ENCODE results near the gene BORCS8. TPM values are rescaled to one million over a fixed set of nuclear protein-coding genes. Genes with fewer than 3 reads are reported as not detected.

Gene BORCS8
- total RNA-seq, 1 donor from 2014 or later: 33.9 TPM

DNA sequence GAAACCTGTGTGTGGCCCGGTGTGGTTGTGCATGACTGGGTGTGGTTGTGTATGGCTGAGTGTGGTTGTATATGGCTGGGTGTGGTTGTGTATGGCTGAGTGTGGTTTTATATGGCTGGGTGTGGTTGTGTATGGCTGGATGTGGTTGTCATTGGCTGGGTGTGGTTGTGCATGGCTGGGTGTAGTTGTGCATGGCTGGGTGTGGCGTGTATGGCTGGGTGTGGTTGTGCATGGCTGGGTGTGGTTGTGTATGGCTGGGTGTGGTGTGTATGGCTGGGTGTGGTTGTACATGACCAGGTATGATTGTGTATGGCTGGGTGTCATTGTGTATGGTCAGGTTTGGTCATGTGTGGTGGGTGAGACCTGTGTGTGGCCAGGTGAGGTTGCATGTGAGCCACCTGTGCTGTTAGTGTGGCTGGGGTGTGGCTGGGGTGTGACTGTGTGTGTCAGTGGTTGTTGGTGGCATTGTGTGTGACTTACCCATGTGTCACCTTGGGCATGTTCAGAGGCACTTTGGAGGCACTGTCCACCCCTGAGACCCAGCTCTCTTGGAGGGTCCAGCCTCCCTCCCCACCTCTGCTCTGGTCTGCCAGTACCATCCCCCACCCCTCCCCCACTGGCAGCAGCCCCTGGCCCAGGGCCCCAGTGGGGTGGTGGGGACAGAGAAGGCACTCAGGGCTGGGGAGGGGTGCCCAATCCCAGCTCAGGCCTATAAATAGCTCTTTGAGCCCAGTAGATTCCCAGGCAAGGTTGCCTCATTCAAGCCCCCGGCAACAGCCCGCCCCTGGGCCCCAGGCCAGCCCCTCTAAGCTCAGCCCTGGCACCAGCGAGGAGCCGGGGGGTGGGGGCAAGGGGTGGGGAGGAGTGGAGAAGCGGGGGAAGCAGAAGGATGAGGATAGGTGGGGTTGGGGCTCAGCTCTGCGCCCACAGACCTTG lies 16.0 kb upstream of the BORCS8 start:
- Mint-ChIP-seq H3K27ac (no peak overlapping the region), H3K36me3 (ENCODE audit: insufficient read depth) (no peaks in the 10 kb centered on the region), H3K27me3 (peaks cover 64% of the 10 kb centered on the region), H3K4me1 (ENCODE audit: low read depth) (no peaks in the 10 kb centered on the region), H3K4me3 (ENCODE audit: low read depth) (no peak overlapping the region), H3K9me3 (ENCODE audit: low read depth) (no peaks in the 10 kb centered on the region)
- no peak for DNase-seq (ENCODE audit: low spot score, unreplicated experiment)
- TF ChIP-seq, protein P1, sequence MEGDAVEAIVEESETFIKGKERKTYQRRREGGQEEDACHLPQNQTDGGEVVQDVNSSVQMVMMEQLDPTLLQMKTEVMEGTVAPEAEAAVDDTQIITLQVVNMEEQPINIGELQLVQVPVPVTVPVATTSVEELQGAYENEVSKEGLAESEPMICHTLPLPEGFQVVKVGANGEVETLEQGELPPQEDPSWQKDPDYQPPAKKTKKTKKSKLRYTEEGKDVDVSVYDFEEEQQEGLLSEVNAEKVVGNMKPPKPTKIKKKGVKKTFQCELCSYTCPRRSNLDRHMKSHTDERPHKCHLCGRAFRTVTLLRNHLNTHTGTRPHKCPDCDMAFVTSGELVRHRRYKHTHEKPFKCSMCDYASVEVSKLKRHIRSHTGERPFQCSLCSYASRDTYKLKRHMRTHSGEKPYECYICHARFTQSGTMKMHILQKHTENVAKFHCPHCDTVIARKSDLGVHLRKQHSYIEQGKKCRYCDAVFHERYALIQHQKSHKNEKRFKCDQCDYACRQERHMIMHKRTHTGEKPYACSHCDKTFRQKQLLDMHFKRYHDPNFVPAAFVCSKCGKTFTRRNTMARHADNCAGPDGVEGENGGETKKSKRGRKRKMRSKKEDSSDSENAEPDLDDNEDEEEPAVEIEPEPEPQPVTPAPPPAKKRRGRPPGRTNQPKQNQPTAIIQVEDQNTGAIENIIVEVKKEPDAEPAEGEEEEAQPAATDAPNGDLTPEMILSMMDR (IDR thresholded peaks at IDR 0.05; ENCODE audit: unreplicated experiment): no peak

DNA sequence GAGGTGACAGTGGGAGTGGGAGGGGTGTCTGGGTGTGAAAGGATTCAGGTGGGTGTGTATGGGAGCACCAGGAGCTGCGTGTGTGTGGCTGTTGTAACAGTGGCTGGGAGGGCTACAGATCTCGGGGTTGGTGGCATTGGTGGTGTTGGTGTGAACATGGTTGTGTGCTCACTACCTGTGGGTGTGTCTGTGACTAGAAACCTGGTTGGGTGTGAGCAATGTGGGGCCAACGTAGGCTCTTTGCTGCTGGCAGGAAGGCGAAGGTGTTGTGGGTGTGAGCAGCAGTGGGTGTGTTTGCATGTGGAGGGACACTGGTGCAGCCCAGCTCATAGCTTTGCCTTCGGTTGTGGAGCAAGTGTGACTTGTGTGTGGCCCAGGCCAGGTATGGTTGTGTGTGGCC lies 15.0 kb upstream of the BORCS8 start:
- Mint-ChIP-seq H3K27me3 (peaks cover 56% of the 10 kb centered on the region), H3K4me1 (ENCODE audit: low read depth) (peaks cover 6% of the 10 kb centered on the region), H3K36me3 (ENCODE audit: insufficient read depth) (no peaks in the 10 kb centered on the region), H3K9me3 (ENCODE audit: low read depth) (no peaks in the 10 kb centered on the region), H3K4me3 (ENCODE audit: low read depth) (no peak overlapping the region), H3K27ac (no peak overlapping the region)
- no peak for DNase-seq (ENCODE audit: low spot score, unreplicated experiment)
- TF ChIP-seq, protein P1 (IDR thresholded peaks at IDR 0.05; ENCODE audit: unreplicated experiment): no peak

DNA sequence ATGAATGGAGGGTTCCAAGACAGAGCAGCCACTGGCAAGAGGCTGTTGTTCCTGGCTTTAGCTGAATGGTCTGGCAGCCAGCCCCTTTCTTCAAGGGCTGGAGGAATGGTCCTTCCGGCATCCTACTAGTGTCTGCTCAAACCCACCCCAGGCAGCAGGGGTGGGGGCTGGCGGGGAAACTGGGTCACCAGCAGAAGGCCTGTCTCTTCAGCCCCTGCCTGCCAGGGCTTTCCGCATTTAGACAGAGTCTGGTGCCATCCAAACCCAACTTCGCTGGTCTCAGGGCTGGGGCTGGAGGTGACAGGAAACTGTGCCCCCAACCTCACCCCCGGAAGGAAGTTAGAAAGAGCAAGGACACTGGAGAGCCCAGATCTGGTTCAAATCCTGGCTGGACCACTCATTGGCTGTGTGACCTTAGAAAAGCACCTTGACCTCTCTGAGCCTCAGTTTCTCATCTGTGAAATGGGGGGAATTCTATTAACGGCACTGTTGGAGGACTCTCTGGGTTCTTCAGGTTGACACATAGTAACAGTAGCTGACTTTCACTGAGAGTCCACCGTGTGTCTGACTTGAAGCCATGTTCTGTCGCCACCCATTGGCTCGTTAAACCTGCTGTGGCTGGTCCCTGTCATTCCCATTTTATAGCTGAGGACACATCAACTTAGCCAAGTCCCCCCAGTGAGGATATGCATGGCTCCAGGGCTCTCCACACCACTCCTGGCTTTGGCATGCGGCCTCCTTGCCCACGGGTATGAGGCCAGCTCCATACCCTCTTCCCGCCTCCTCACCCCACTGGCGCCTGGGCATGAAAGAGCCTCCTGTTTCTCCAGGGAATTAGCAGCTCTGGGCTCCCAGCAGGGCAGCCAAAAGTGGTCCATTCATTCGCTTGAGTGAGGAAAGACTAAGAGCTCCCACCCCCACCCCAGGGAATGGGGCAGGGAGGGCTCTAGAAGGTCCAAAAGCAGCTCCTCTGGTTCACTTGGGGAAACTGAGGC lies 13.8 kb upstream of the BORCS8 start:
- H3K4me1 Mint-ChIP-seq (ENCODE audit: low read depth): peaks cover 6% of the 10 kb centered on the region
- H3K9me3 Mint-ChIP-seq (ENCODE audit: low read depth): no peaks in the 10 kb centered on the region
- H3K27me3 Mint-ChIP-seq: peaks cover 46% of the 10 kb centered on the region

DNA sequence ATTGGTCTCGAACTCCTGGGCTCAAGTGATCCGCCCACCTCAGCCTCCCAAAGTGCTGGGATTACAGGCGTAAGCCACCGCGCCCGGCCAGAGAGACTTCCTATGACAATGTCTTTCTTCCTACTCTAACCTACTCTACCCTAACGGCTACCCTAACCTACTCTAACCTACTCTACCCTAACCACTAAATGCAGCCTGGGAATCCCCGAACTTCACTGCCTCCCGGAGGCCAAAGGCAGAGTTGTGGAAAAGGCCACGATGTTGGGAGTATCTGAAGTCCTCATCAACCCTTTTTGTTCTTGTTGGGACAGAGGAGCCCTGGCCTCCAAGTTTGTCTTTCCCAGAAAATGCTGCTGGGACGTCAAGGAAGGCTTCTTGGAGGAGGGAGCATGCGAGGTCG lies 12.2 kb upstream of the BORCS8 start:
- H3K27me3 Mint-ChIP-seq: peaks cover 33% of the 10 kb centered on the region
- peak overlapping the region; percentile 83 for H3K4me3 Mint-ChIP-seq (ENCODE audit: low read depth)
- no peaks in the 10 kb centered on the region for H3K9me3 Mint-ChIP-seq (ENCODE audit: low read depth)
- peaks cover 6% of the 10 kb centered on the region for H3K4me1 Mint-ChIP-seq (ENCODE audit: low read depth)
- H3K36me3 Mint-ChIP-seq (ENCODE audit: insufficient read depth): peaks cover 2% of the 10 kb centered on the region
- peak overlapping the region; percentile 80 for H3K27ac Mint-ChIP-seq
- DNase-seq (ENCODE audit: low spot score, unreplicated experiment): no peak
- TF ChIP-seq, protein P1 (IDR thresholded peaks at IDR 0.05; ENCODE audit: unreplicated experiment): no peak

More for the DNA sequence above, 13.8 kb upstream of the BORCS8 start:
- TF ChIP-seq, protein P1 (IDR thresholded peaks at IDR 0.05; ENCODE audit: unreplicated experiment): no peak
- Mint-ChIP-seq H3K36me3 (ENCODE audit: insufficient read depth) (no peaks in the 10 kb centered on the region), H3K4me3 (ENCODE audit: low read depth) (no peak overlapping the region), H3K27ac (no peak overlapping the region)
- DNase-seq (ENCODE audit: low spot score, unreplicated experiment): no peak

Measured in progenitor cell of endocrine pancreas (in vitro differentiated cells).